H1 (cell line): ENCODE data around the gene ARHGAP10. TPM values are rescaled to one million over a fixed set of nuclear protein-coding genes. Genes with fewer than 3 reads are reported as not detected.

Experiments
- CTCF ChIA-PET: fragments of 300-600 bp; sonication (Branson Sonifier 250); formaldehyde crosslinking; loops from one replicate; lab custom pipeline; 2021; ENCODE audit not compliant: partially characterized antibody; lab: Charles Lee
- POLR2A ChIA-PET: fragments of 300-600 bp; sonication (Branson Sonifier 250); formaldehyde crosslinking; loops from one replicate; lab custom pipeline; 2021; ENCODE audit warnings: inconsistent platforms; ENCODE audit not compliant: partially characterized antibody; lab: Charles Lee
- DNase-seq, 2 experiments: peaks; one replicate each; pipeline versions ENCODE4 v3.0.0 to v3.0.0-alpha.2; 2010 to 2022; ENCODE audit warnings: low spot score in 2 of 2, low read depth in 1 of 2, mixed read lengths in 1 of 2
- FAIRE-seq: peaks from 2 replicates; lab custom pipeline; 2011; peaks lifted over from hg19 to GRCh38; lab: Jason Lieb, UNC
- H2AFZ ChIP-seq: 2 replicates; pipeline ENCODE4 v1.8.1; 2012; ENCODE audit warnings: low read length, inconsistent platforms
- H2AK5ac ChIP-seq: 2 replicates; pipeline ENCODE4 v1.6.1; 2013; ENCODE audit warnings: low read depth, low read length
- H2BK120ac ChIP-seq: replicated peaks from 2 replicates; pipeline ENCODE3; 2013; ENCODE audit warnings: low read depth, low read length, inconsistent platforms
- H2BK12ac ChIP-seq: 2 replicates; pipeline ENCODE4 v1.6.1; 2013; ENCODE audit warnings: low read depth, low read length
- H2BK15ac ChIP-seq: 2 replicates; pipeline ENCODE4 v1.6.1; 2013; ENCODE audit warnings: low read length
- H2BK20ac ChIP-seq: 2 replicates; pipeline ENCODE4 v1.6.1; 2013; ENCODE audit warnings: low read length
- H2BK5ac ChIP-seq: 2 replicates; pipeline ENCODE4 v1.6.1; 2013; ENCODE audit warnings: low read depth, low read length
- H3K14ac ChIP-seq: 2 replicates; pipeline ENCODE4 v1.6.1; 2013; ENCODE audit warnings: inconsistent platforms; ENCODE audit not compliant: insufficient read length
- H3K18ac ChIP-seq: 2 replicates; pipeline ENCODE4 v1.6.1; 2013; ENCODE audit warnings: low read length; ENCODE audit errors: extremely low read depth
- H3K23ac ChIP-seq: 2 replicates; pipeline ENCODE4 v1.6.1; 2013; ENCODE audit warnings: inconsistent platforms; ENCODE audit not compliant: insufficient read length
- H3K23me2 ChIP-seq: 2 replicates; pipeline ENCODE4 v1.6.1; 2013; ENCODE audit warnings: low read depth, low read length
- H3K27ac ChIP-seq: 2 replicates; pipeline ENCODE4 v1.6.1; 2011; ENCODE audit warnings: low read depth, low read length, inconsistent platforms
- H3K27me3 ChIP-seq, 4 experiments: replicated peaks in 1 of 4; 1 replicate in 1 of 4; 2 replicates in 3 of 4; pipeline versions ENCODE4 v1.6.1 to v1.8.1; 2011 to 2013; ENCODE audit warnings: low read length in 3 of 4, mild to moderate bottlenecking in 3 of 4, inconsistent platforms in 2 of 4, mixed read lengths in 2 of 4, moderate library complexity in 1 of 4; ENCODE audit not compliant: control insufficient read depth in 3 of 4, insufficient read depth in 3 of 4; ENCODE audit errors: extremely low read depth in 1 of 4
- H3K36me3 ChIP-seq, 4 experiments: 2 replicates each; pipeline versions ENCODE4 v1.6.1 to v1.8.1; 2011 to 2013; ENCODE audit warnings: mild to moderate bottlenecking in 4 of 4, low read length in 3 of 4, moderate library complexity in 2 of 4, control low read depth in 1 of 4, inconsistent platforms in 1 of 4; ENCODE audit not compliant: insufficient read depth in 4 of 4, control insufficient read depth in 2 of 4
- H3K4ac ChIP-seq: replicated peaks from 2 replicates; pipeline ENCODE3; 2013; ENCODE audit warnings: low read length, low read depth, mixed read lengths, inconsistent platforms; ENCODE audit not compliant: insufficient read length
- H3K4me1 ChIP-seq, 4 experiments: replicated peaks in 1 of 4; 1 replicate in 1 of 4; 2 replicates in 3 of 4; pipeline versions ENCODE4 v1.6.1 to v1.8.1; 2011 to 2013; ENCODE audit warnings: low read length in 3 of 4, inconsistent platforms in 2 of 4, mixed read lengths in 1 of 4; ENCODE audit not compliant: insufficient read depth in 4 of 4, control insufficient read depth in 3 of 4
- H3K4me2 ChIP-seq, 2 experiments: 2 replicates each; pipeline versions ENCODE4 v1.6.1 to v1.8.1; 2011 to 2013; ENCODE audit warnings: low read depth in 2 of 2, low read length in 2 of 2, control low read depth in 1 of 2, inconsistent platforms in 1 of 2, mild to moderate bottlenecking in 1 of 2; ENCODE audit not compliant: insufficient read depth in 1 of 2
- H3K4me3 ChIP-seq, 4 experiments: fragments of 200-600, 300-600 bp in 1 of 4; sonication (generic), shearing (Covaris generic), sonication (Bioruptor Twin) in 1 of 4; 2 replicates each; pipeline versions ENCODE4 v1.5.1 to v1.8.1; 2011 to 2016; ENCODE audit warnings: low read length in 4 of 4, low read depth in 3 of 4, control low read depth in 2 of 4, inconsistent platforms in 2 of 4, mild to moderate bottlenecking in 2 of 4, mixed read lengths in 1 of 4, moderate library complexity in 1 of 4; ENCODE audit not compliant: insufficient read depth in 2 of 4; ENCODE audit errors: extremely low read depth in 1 of 4
- H3K56ac ChIP-seq: replicated peaks from 2 replicates; pipeline ENCODE3; 2013; ENCODE audit warnings: low read depth, mild to moderate bottlenecking, mixed read lengths, low read length, inconsistent platforms; ENCODE audit not compliant: insufficient read length
- H3K79me1 ChIP-seq: 2 replicates; pipeline ENCODE4 v1.6.1; 2013; ENCODE audit warnings: low read depth, low read length, control low read depth
- H3K79me2 ChIP-seq, 2 experiments: 2 replicates each; pipeline versions ENCODE4 v1.6.1 to v1.8.1; 2012 to 2013; ENCODE audit warnings: low read length in 2 of 2, mild to moderate bottlenecking in 2 of 2, inconsistent platforms in 1 of 2; ENCODE audit not compliant: insufficient read depth in 2 of 2, control insufficient read depth in 1 of 2
- H3K9ac ChIP-seq, 4 experiments: replicated peaks in 1 of 4; 1 replicate in 1 of 4; 2 replicates in 3 of 4; pipeline versions ENCODE4 v1.6.1 to v1.8.1; 2011 to 2013; ENCODE audit warnings: low read depth in 3 of 4, low read length in 3 of 4, control low read depth in 2 of 4, mild to moderate bottlenecking in 2 of 4, moderate library complexity in 2 of 4, inconsistent platforms in 1 of 4; ENCODE audit errors: extremely low read depth in 1 of 4
- H3K9me3 ChIP-seq, 2 experiments: 2 replicates each; pipeline versions ENCODE4 v1.6.1 to v1.8.1; 2012 to 2013; ENCODE audit warnings: mild to moderate bottlenecking in 2 of 2, moderate library complexity in 2 of 2, control low read depth in 1 of 2, inconsistent platforms in 1 of 2, low read depth in 1 of 2, low read length in 1 of 2, mixed read lengths in 1 of 2; ENCODE audit not compliant: insufficient read depth in 2 of 2
- H4K20me1 ChIP-seq, 2 experiments: replicated peaks in 1 of 2; 2 replicates each; pipeline versions ENCODE3 to v1.8.1; 2011 to 2013; ENCODE audit warnings: inconsistent platforms in 2 of 2, low read length in 2 of 2, mild to moderate bottlenecking in 1 of 2; ENCODE audit not compliant: insufficient read depth in 2 of 2, control insufficient read depth in 1 of 2
- H4K5ac ChIP-seq: 2 replicates; pipeline ENCODE4 v1.6.1; 2013; ENCODE audit warnings: low read length, low read depth, mixed read lengths, inconsistent platforms; ENCODE audit not compliant: insufficient read length
- H4K8ac ChIP-seq: 2 replicates; pipeline ENCODE4 v1.8.0; 2013; ENCODE audit warnings: mild to moderate bottlenecking, moderate library complexity, low read length, inconsistent platforms; ENCODE audit not compliant: insufficient read depth; ENCODE audit errors: extremely low read depth
- H4K91ac ChIP-seq: replicated peaks from 2 replicates; pipeline ENCODE3; 2013; ENCODE audit warnings: low read length, mixed read lengths, inconsistent platforms; ENCODE audit not compliant: insufficient read length
- TBP ChIP-seq: IDR thresholded peaks from 2 replicates; pipeline ENCODE4 v1.6.1; 2011; ENCODE audit warnings: low read depth, low read length, improper control_type of control experiment
- WGBS, 2 experiments: shearing (Covaris generic) in 1 of 2; methylation state at CpG; one replicate each; pipeline versions ENCODE4 v1.1.6 to v1.1.7; 2013 to 2015; ENCODE audit warnings: low lambda C conversion rate in 2 of 2, mixed read lengths in 2 of 2, inconsistent platforms in 1 of 2, low coverage in 1 of 2, missing lambda C conversion rate in 1 of 2; ENCODE audit not compliant: insufficient replicate concordance in 2 of 2, insufficient coverage in 1 of 2, insufficient read length in 1 of 2; ENCODE audit errors: extremely low coverage in 1 of 2, missing lambda C conversion rate in 1 of 2; 5-methylcytosine and 5-hydroxymethylcytosine counted together
- polyA plus RNA-seq, 7 experiments: library from polyadenylated mRNA; depleted of rRNA in 3 of 7; stranded (reverse) in 5 of 7; unstranded in 2 of 7; fragments of >200 nt in 5 of 7; fragments of 200-250 nt in 2 of 7; gene quantifications; 1 replicate in 5 of 7; 2 replicates in 1 of 7; 4 replicates in 1 of 7; pipeline versions ENCODE4 v1.2.1 to v1.2.3, GENCODE V29; 2011 to 2013; ENCODE audit warnings: missing spikeins in 2 of 7, mixed read lengths in 2 of 7
- total RNA-seq: library from RNA; stranded (reverse); fragmentation: NEBNext Ultra II Directional; extraction: Animal tissue kit (Norgen Biotek cat#: 25700); gene quantifications from 2 replicates; pipeline ENCODE4 v1.2.1, GENCODE V29; 2021

Gene ARHGAP10
- total and polyA plus RNA-seq, 2 of the 8 experiments (the other 6 are each of a cell fraction or from before 2014, with no cell fraction given), result 3.7 to 6.1 TPM

GRCh38 chr4:147830987-147831386 lies 99.1 kb downstream of the ARHGAP10 start:
- Histone ChIP-seq H2BK12ac (no peak overlapping the region), H3K79me1 (no peaks in the 10 kb centered on the region; the same call in 1 of the 2 replicates), H3K18ac (no peak overlapping the region), H4K20me1 (no peaks in the 10 kb centered on the region), H4K5ac (no peak overlapping the region), H3K9me3 (no peaks in the 10 kb centered on the region), H3K4me2 (no peak overlapping the region), H3K4me1 (peaks cover 0 to 7% (median 0%) of the 10 kb centered on the region in 4 experiments; a peak in 2 of 7 replicates), H3K36me3 (no peaks in the 10 kb centered on the region), H3K4ac (no peak overlapping the region), H3K27me3 (no peaks in the 10 kb centered on the region), H3K27ac (no peak overlapping the region), H4K8ac (no peak overlapping the region), H4K91ac (no peak overlapping the region), H3K4me3 (no peak overlapping the region), H3K79me2 (no peaks in the 10 kb centered on the region), H2AFZ (no peak overlapping the region), H2BK120ac (no peak overlapping the region), H3K56ac (no peak overlapping the region), H2BK20ac (no peak overlapping the region), H2AK5ac (no peak overlapping the region), H2BK5ac (no peak overlapping the region), H2BK15ac (no peak overlapping the region), H3K23me2 (no peaks in the 10 kb centered on the region), H3K23ac (no peak overlapping the region), H3K9ac (no peak overlapping the region), H3K14ac (no peak overlapping the region)
- CTCF ChIA-PET, result interaction anchor here (1.0 to 1.7 kb wide), 4 partner anchors 10 to 152 kb away, joined by 3 to 8 read pairs (median 4); no protein-coding TSS in a partner anchor
- POLR2A ChIA-PET, result no interaction called here
- FAIRE-seq, result no peak
- TF ChIP-seq TBP, result no peak
- DNase-seq, result no peak
- WGBS, 2 experiments, result 95% methylated on average over 3 of the region's 3 CpGs; no CpG with 5 or more reads in 1 of the 2 experiments
